HPDE6-E6E7 (cell line): ENCODE measurements around the gene ABCC11.

Source experiments
- DNase-seq: peaks from one replicate; pipeline ENCODE4 v3.0.0; 2011; ENCODE audit warnings: missing footprints; ENCODE audit errors: extremely low spot score

The ABCC11 gene

GRCh38 chr16:48164907-48165715 lies 82.2 kb downstream of the ABCC11 start:
- DNase-seq: peak; percentile 95

- DNase-seq: no peak
Measured at GRCh38 chr16:48162839-48163410, 84.4 kb downstream of the ABCC11 start.

GRCh38 chr16:48161906-48162305 lies 85.4 kb downstream of the ABCC11 start:
- DNase-seq: no peak

- DNase-seq: no peak
Measured at GRCh38 chr16:48160575-48160974, 86.8 kb downstream of the ABCC11 start.

GRCh38 chr16:48158296-48158695 lies 89.0 kb downstream of the ABCC11 start:
- no peak for DNase-seq

GRCh38 chr16:48157794-48158193 lies 89.5 kb downstream of the ABCC11 start:
- no peak for DNase-seq

GRCh38 chr16:48157302-48157701 lies 90.0 kb downstream of the ABCC11 start:
- no peak for DNase-seq

GRCh38 chr16:48156790-48157209 lies 90.5 kb downstream of the ABCC11 start:
- DNase-seq: peak; percentile 66

GRCh38 chr16:48155926-48156789 lies 91.2 kb downstream of the ABCC11 start, which contains the start of gene ABCC12:
Gene ABCC12 (minus strand): TSS chr16:48155993. CDS start chr16:48146424, 9,569 bp downstream.
- no peak for DNase-seq

GRCh38 chr16:48153774-48154173 lies 93.6 kb downstream of the ABCC11 start:
- no peak for DNase-seq

- DNase-seq: no peak
Measured at GRCh38 chr16:48152226-48152625, 95.1 kb downstream of the ABCC11 start.

- DNase-seq: no peak
Measured at GRCh38 chr16:48150707-48151106, 96.6 kb downstream of the ABCC11 start.

- DNase-seq: no peak
Measured at GRCh38 chr16:48146710-48147109, 100.6 kb downstream of the ABCC11 start.

GRCh38 chr16:48146131-48146530 lies 101.2 kb downstream of the ABCC11 start:
- no peak for DNase-seq

- no peak for DNase-seq
Measured at GRCh38 chr16:48143812-48144368, 103.4 kb downstream of the ABCC11 start.

- DNase-seq: no peak
Measured at GRCh38 chr16:48140821-48141220, 106.5 kb downstream of the ABCC11 start.

- DNase-seq: no peak
Measured at GRCh38 chr16:48139517-48139916, 107.8 kb downstream of the ABCC11 start.

- no peak for DNase-seq
Measured at GRCh38 chr16:48138543-48138942, 108.8 kb downstream of the ABCC11 start.

- DNase-seq: no peak
Measured at GRCh38 chr16:48137822-48138221, 109.5 kb downstream of the ABCC11 start.

GRCh38 chr16:48136547-48137360 lies 110.6 kb downstream of the ABCC11 start:
- no peak for DNase-seq
